MCF 10A (cell line): ENCODE data around the gene RPH3AL. TPM values are rescaled to one million over a fixed set of nuclear protein-coding genes. Genes with fewer than 3 reads are reported as not detected.

Experiments
- BruUV-seq: library from RNA; stranded (reverse); fragments of 400-500 nt; replicated peaks from 2 replicates; lab custom pipeline; 2021; lab: Mats Ljungman, UMichigan
- CTCF ChIA-PET: fragments of 300-600 bp; sonication (Branson Sonifier 250); formaldehyde crosslinking; extraction: SDS; loops from one replicate; lab custom pipeline; 2021; ENCODE audit warnings: antibody characterized with exemption, inconsistent platforms; lab: Yijun Ruan, JAX
- POLR2A ChIA-PET: fragments of 300-600, 350-650 bp; sonication (Branson Sonifier 250); formaldehyde crosslinking; extraction: SDS; loops from one replicate; lab custom pipeline; 2020; ENCODE audit warnings: antibody characterized with exemption, inconsistent platforms; lab: Yijun Ruan, JAX
- DNase-seq: peaks from one replicate; pipeline ENCODE4 v3.0.0-alpha.2; 2018; ENCODE audit not compliant: unreplicated experiment
- H3K27ac Mint-ChIP-seq: one replicate; pipeline ENCODE4 v1.8.0; 2022; ENCODE audit warnings: mild to moderate bottlenecking, low read depth, mixed read lengths; ENCODE audit not compliant: unreplicated experiment
- H3K27me3 Mint-ChIP-seq: one replicate; pipeline ENCODE4 v1.8.0; 2022; ENCODE audit warnings: mixed read lengths; ENCODE audit not compliant: insufficient read depth, unreplicated experiment
- H3K36me3 Mint-ChIP-seq: one replicate; pipeline ENCODE4 v1.8.0; 2022; ENCODE audit warnings: mild to moderate bottlenecking, moderate library complexity, mixed read lengths; ENCODE audit not compliant: insufficient read depth, unreplicated experiment
- H3K4me1 Mint-ChIP-seq: one replicate; pipeline ENCODE4 v1.8.0; 2022; ENCODE audit warnings: mixed read lengths; ENCODE audit not compliant: insufficient read depth, unreplicated experiment
- H3K4me3 Mint-ChIP-seq: one replicate; pipeline ENCODE4 v1.8.0; 2022; ENCODE audit warnings: mild to moderate bottlenecking, moderate library complexity, mixed read lengths; ENCODE audit not compliant: unreplicated experiment
- H3K9me3 Mint-ChIP-seq: one replicate; pipeline ENCODE4 v1.8.0; 2022; ENCODE audit warnings: mixed read lengths; ENCODE audit not compliant: unreplicated experiment
- CTCF ChIP-seq: fragments of 200-600 bp; IDR thresholded peaks from one replicate; pipeline ENCODE4 v1.8.0; 2022; ENCODE audit warnings: antibody characterized with exemption, mild to moderate bottlenecking; ENCODE audit not compliant: unreplicated experiment
- intact Hi-C: fragments of 100-400 bp; cut with micrococcal nuclease; formaldehyde crosslinking; loops from 2 replicates; pipeline ENCODE4 v1.14.1; 2022
- total RNA-seq: library from RNA; stranded (reverse); gene quantifications from 2 replicates; pipeline ENCODE4 v1.2.3, GENCODE V29; 2022

Gene RPH3AL
- total RNA-seq, 1 experiment from 2014 or later, result 0.89 TPM

GRCh38 chr17:395974-396373 lies 43.4 kb upstream of the RPH3AL start:
- no TSS peak for BruUV-seq

GRCh38 chr17:395179-395578 lies 42.6 kb upstream of the RPH3AL start:
- BruUV-seq, result no TSS peak
- CTCF ChIA-PET, result interaction anchor here (0.6 kb wide), 1 partner anchor 10 kb away, joined by 3 read pairs; no protein-coding TSS in a partner anchor
- Mint-ChIP-seq H3K9me3 (no peaks in the 10 kb centered on the region), H3K4me3 (no peak overlapping the region), H3K4me1 (no peaks in the 10 kb centered on the region), H3K27me3 (no peaks in the 10 kb centered on the region), H3K27ac (no peak overlapping the region), H3K36me3 (no peaks in the 10 kb centered on the region)
- intact Hi-C loops, result no loop called here
- DNase-seq, result no peak
- no peak for TF ChIP-seq CTCF
- POLR2A ChIA-PET, result no interaction called here

More at GRCh38 chr17:395974-396373, 43.4 kb upstream of the RPH3AL start:
- Mint-ChIP-seq H3K9me3 (no peaks in the 10 kb centered on the region), H3K27ac (no peak overlapping the region), H3K4me1 (no peaks in the 10 kb centered on the region), H3K27me3 (no peaks in the 10 kb centered on the region), H3K36me3 (no peaks in the 10 kb centered on the region), H3K4me3 (no peak overlapping the region)
- no peak for TF ChIP-seq CTCF
- POLR2A ChIA-PET, result no interaction called here
- intact Hi-C loops, result no loop called here
- no peak for DNase-seq
- CTCF ChIA-PET, result interaction anchor here (0.6 to 0.7 kb wide), 2 partner anchors 10 to 16 kb away, joined by 3 read pairs; no protein-coding TSS in a partner anchor

- ChIA-PET CTCF (no interaction called here), POLR2A (no interaction called here)
- TF ChIP-seq CTCF, result no peak
- intact Hi-C loops, result no loop called here
- H3K27ac Mint-ChIP-seq, result no peak overlapping the region
- H3K4me1 Mint-ChIP-seq, result no peaks in the 10 kb centered on the region
- no TSS peak for BruUV-seq
- no peak for DNase-seq
- H3K36me3 Mint-ChIP-seq, result no peaks in the 10 kb centered on the region
- H3K9me3 Mint-ChIP-seq, result no peaks in the 10 kb centered on the region
- no peaks in the 10 kb centered on the region for H3K27me3 Mint-ChIP-seq
- H3K4me3 Mint-ChIP-seq, result no peak overlapping the region
These were observed 42.1 kb upstream of the RPH3AL start for GRCh38 chr17:394718-395095.

GRCh38 chr17:393806-394717 lies 41.5 kb upstream of the RPH3AL start:
- Mint-ChIP-seq H3K36me3 (no peaks in the 10 kb centered on the region), H3K27me3 (no peaks in the 10 kb centered on the region), H3K4me3 (no peak overlapping the region), H3K4me1 (no peaks in the 10 kb centered on the region), H3K27ac (no peak overlapping the region), H3K9me3 (no peaks in the 10 kb centered on the region)
- CTCF ChIA-PET, result interaction anchor here (0.9 kb wide), 1 partner anchor 605 kb away, joined by 4 read pairs; no protein-coding TSS in a partner anchor
- no TSS peak for BruUV-seq
- no peak for TF ChIP-seq CTCF
- intact Hi-C loops, result no loop called here
- no peak for DNase-seq
- POLR2A ChIA-PET, result interaction anchor here (0.6 kb wide), 1 partner anchor 15 kb away, joined by 3 read pairs; no protein-coding TSS in a partner anchor
